ENCODE measurements around the gene JARID2.

DNA sequence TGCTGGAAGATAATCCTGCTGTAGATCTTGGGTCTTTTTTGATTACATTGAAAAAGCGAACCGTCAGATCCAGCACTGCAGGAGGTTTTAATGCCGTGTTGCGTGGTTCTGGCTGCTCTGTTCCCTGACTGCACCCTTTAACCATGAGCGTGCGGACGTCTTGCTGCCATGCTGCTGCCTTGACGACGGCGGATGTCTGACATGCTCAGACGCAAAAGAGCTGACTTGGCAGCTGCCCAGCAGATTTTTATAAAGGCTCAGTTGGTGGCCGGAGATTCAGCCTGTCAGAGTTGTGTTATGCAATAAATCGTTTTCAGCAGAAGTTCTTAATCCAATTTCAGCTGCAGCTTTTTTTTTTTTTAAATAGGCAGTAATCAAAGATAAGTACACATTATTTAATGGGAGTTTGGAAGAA lies 119.4 kb downstream of the JARID2 start:
- TF ChIP-seq GATA2 (IDR thresholded peaks at IDR 0.05; ENCODE audit: low read depth, low read length): peak; percentile 57
- no peak for TF ChIP-seq GATA3 (IDR thresholded peaks at IDR 0.05; ENCODE audit: low read depth, low read length)

All from SH-SY5Y (cell line).